Measurements from ENCODE around the gene HPS4.

DNA sequence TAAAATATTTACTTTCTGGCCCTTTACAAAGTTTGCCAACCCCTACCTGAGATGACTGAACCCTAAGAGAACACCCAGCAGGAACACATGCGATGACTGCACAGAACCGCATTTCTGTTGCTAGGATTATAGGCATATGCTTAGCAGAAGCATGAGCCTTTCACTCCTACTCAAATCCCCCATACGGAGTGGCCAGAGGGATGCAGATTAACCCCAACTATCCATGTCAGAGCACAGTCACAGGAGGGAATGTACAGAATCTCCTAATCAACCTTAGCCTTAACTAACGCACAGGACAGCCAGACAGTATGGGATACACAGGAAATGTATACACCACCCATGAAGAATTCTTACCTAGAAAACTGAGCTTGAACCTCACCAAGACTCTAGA is 6.2 kb downstream of the HPS4 start:
- no peak for TF ChIP-seq TCF7L2 (IDR thresholded peaks at IDR 0.05; ENCODE audit: borderline replicate concordance, extremely low read depth, insufficient read depth, insufficient read length)
- TF ChIP-seq, protein P1, sequence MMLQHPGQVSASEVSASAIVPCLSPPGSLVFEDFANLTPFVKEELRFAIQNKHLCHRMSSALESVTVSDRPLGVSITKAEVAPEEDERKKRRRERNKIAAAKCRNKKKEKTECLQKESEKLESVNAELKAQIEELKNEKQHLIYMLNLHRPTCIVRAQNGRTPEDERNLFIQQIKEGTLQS (IDR thresholded peaks at IDR 0.05) = no peak
- TF ChIP-seq EZH2phosphoT487 (IDR thresholded peaks at IDR 0.05; ENCODE audit: borderline replicate concordance) = no peak
- TF ChIP-seq, protein P2, sequence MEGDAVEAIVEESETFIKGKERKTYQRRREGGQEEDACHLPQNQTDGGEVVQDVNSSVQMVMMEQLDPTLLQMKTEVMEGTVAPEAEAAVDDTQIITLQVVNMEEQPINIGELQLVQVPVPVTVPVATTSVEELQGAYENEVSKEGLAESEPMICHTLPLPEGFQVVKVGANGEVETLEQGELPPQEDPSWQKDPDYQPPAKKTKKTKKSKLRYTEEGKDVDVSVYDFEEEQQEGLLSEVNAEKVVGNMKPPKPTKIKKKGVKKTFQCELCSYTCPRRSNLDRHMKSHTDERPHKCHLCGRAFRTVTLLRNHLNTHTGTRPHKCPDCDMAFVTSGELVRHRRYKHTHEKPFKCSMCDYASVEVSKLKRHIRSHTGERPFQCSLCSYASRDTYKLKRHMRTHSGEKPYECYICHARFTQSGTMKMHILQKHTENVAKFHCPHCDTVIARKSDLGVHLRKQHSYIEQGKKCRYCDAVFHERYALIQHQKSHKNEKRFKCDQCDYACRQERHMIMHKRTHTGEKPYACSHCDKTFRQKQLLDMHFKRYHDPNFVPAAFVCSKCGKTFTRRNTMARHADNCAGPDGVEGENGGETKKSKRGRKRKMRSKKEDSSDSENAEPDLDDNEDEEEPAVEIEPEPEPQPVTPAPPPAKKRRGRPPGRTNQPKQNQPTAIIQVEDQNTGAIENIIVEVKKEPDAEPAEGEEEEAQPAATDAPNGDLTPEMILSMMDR (IDR thresholded peaks at IDR 0.05 in 2 of 3, conservative IDR thresholded peaks at IDR 0.05 in 1 of 3; ENCODE audit: borderline replicate concordance in 1 of 3, insufficient read depth in 1 of 3, low read depth in 2 of 3, low read length in 2 of 3) = no peak
- no peak for TF ChIP-seq SIN3A (IDR thresholded peaks at IDR 0.05; ENCODE audit: low read depth)
- TF ChIP-seq POLR2AphosphoS5 (IDR thresholded peaks at IDR 0.05; ENCODE audit: low read depth, low read length) = no peak
- TF ChIP-seq MAX (IDR thresholded peaks at IDR 0.05) = no peak
- no peak for TF ChIP-seq POLR2A (IDR thresholded peaks at IDR 0.05; ENCODE audit: borderline replicate concordance, extremely low read depth, insufficient read depth, insufficient read length)
- no peak for TF ChIP-seq ZFX (IDR thresholded peaks at IDR 0.05)
- TF ChIP-seq RAD21 (IDR thresholded peaks at IDR 0.05; ENCODE audit: low read depth) = no peak
- no peak for TF ChIP-seq CBX3 (IDR thresholded peaks at IDR 0.05; ENCODE audit: low read depth)
- no peak for TF ChIP-seq JUND (IDR thresholded peaks at IDR 0.05)
- TF ChIP-seq SRF (IDR thresholded peaks at IDR 0.05; ENCODE audit: low read depth) = no peak
